SH-SY5Y (cell line): ENCODE measurements around the gene KLK6.

Experiments
- GATA2 ChIP-seq: IDR thresholded peaks from 2 replicates; pipeline ENCODE4 v1.6.1; 2011; ENCODE audit warnings: mild to moderate bottlenecking, low read depth, low read length
- GATA3 ChIP-seq: IDR thresholded peaks from 2 replicates; pipeline ENCODE4 v1.6.1; 2011; ENCODE audit warnings: low read depth, mild to moderate bottlenecking, low read length, moderate library complexity

DNA sequence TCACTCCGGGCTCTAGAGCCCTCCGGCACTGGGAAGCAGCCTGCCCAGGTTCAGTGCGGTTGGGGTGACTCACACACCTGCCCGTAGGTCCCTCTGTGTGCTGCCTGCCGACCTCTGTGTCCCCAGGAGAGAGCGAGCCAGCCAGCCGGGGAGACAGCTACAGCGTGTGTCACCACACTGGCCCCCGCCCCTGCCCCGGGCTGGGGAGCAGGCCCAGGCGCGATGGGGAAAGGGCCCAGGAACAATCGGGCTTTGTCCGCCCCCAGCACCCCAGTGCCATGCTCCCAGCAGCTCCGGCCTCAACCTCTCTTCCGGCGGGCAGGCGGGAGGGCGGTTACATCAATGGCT, at the start of gene KLK6:
- TF ChIP-seq GATA2 = no peak
- no peak for TF ChIP-seq GATA3
